Natural killer cell (primary cell): Measurements from ENCODE around the gene METTL16. TPM values are rescaled to one million over a fixed set of nuclear protein-coding genes. Genes with fewer than 3 reads are reported as not detected.

Experiments
- ATAC-seq, 3 donors: fragments of 150-1000 bp in 2 of 3; fragments of 200-7000 bp in 1 of 3; cut with Tn5 transposase; 1 replicate in 1 of 3; 2 replicates in 2 of 3; pipeline ENCODE4 v1.10.0; 2021; ENCODE audit warnings: mild to moderate bottlenecking in 2 of 3, moderate library complexity in 2 of 3
- DNase-seq, 2 donors: peaks; one replicate each; pipeline versions ENCODE4 v3.0.0 to v3.0.0-alpha.2; 2013 to 2021; ENCODE audit warnings: mixed read lengths in 1 of 2
- H3K27ac ChIP-seq: one replicate; pipeline ENCODE4 v1.5.1; 2013; ENCODE audit warnings: mild to moderate bottlenecking, low read length
- H3K27me3 ChIP-seq: one replicate; pipeline ENCODE4 v1.6.1; 2013; ENCODE audit warnings: low read length; ENCODE audit not compliant: control insufficient read depth, insufficient read depth
- H3K36me3 ChIP-seq: one replicate; pipeline ENCODE4 v1.6.1; 2013; ENCODE audit warnings: low read length; ENCODE audit not compliant: control insufficient read depth, insufficient read depth
- H3K4me1 ChIP-seq: one replicate; pipeline ENCODE4 v1.6.1; 2013; ENCODE audit warnings: low read length; ENCODE audit not compliant: control insufficient read depth, insufficient read depth
- H3K4me3 ChIP-seq: one replicate; pipeline ENCODE4 v1.5.1; 2013; ENCODE audit warnings: low read length
- H3K9me3 ChIP-seq: one replicate; pipeline ENCODE4 v1.6.1; 2013; ENCODE audit warnings: low read length; ENCODE audit not compliant: control insufficient read depth, insufficient read depth
- H3K27ac Mint-ChIP-seq, 2 donors: one replicate each; pipeline ENCODE4 v1.8.0; 2022; ENCODE audit warnings: mild to moderate bottlenecking in 2 of 2, mixed read lengths in 2 of 2, moderate library complexity in 1 of 2
- H3K27me3 Mint-ChIP-seq, 2 donors: one replicate each; pipeline ENCODE4 v1.8.0; 2022; ENCODE audit warnings: low read depth in 2 of 2, mixed read lengths in 2 of 2
- H3K36me3 Mint-ChIP-seq: one replicate; pipeline ENCODE4 v1.8.0; 2022; ENCODE audit warnings: mixed read lengths
- H3K4me1 Mint-ChIP-seq, 2 donors: one replicate each; pipeline ENCODE4 v1.8.0; 2022; ENCODE audit warnings: mixed read lengths in 2 of 2
- H3K4me3 Mint-ChIP-seq: one replicate; pipeline ENCODE4 v1.8.0; 2022; ENCODE audit warnings: mild to moderate bottlenecking, moderate library complexity, mixed read lengths
- H3K9me3 Mint-ChIP-seq, 2 donors: one replicate each; pipeline ENCODE4 v1.8.0; 2022; ENCODE audit warnings: mixed read lengths in 2 of 2
- WGBS: methylation state at CpG from one replicate; pipeline ENCODE4 v1.1.7; 2013; ENCODE audit warnings: missing lambda C conversion rate; ENCODE audit not compliant: insufficient coverage; 5-methylcytosine and 5-hydroxymethylcytosine counted together
- intact Hi-C: fragments of 100-400 bp; cut with micrococcal nuclease; formaldehyde crosslinking; loops from one replicate; pipeline ENCODE4 v1.14.2; 2022
- total RNA-seq, 4 donors: library from RNA; stranded (reverse); fragments of 120-200 nt in 1 of 4; gene quantifications; one replicate each; pipeline versions ENCODE4 v1.2.3 to v1.2.4, GENCODE V29; 2013 to 2022
- TF ChIP-seq, protein P1 (sequence below): fragments of 200-600 bp; IDR thresholded peaks from one replicate; pipeline ENCODE4 v1.8.0; 2022; ENCODE audit warnings: antibody characterized with exemption

The METTL16 gene
- total RNA-seq, 3 donors from 2014 or later (not counting 1 experiment from before 2014, with no cell fraction given), result 27.9 to 36.9 (median 32.0) TPM

GRCh38 chr17:2394775-2395201, 116.9 kb downstream of the METTL16 start:
- H3K27ac Mint-ChIP-seq, result peak overlapping the region; percentile 86 to 93
- no peaks in the 10 kb centered on the region for H3K36me3 Mint-ChIP-seq
- DNase-seq (no peak), ATAC-seq (no peak)
- 95% methylated on average over 16 of the region's 16 CpGs for WGBS
- Histone ChIP-seq H3K27ac (no peak overlapping the region), H3K9me3 (no peaks in the 10 kb centered on the region), H3K27me3 (no peaks in the 10 kb centered on the region), H3K36me3 (no peaks in the 10 kb centered on the region), H3K4me3 (no peak overlapping the region), H3K4me1 (peaks cover 74% of the 10 kb centered on the region)
- no peaks in the 10 kb centered on the region for H3K27me3 Mint-ChIP-seq
- TF ChIP-seq, protein P1, sequence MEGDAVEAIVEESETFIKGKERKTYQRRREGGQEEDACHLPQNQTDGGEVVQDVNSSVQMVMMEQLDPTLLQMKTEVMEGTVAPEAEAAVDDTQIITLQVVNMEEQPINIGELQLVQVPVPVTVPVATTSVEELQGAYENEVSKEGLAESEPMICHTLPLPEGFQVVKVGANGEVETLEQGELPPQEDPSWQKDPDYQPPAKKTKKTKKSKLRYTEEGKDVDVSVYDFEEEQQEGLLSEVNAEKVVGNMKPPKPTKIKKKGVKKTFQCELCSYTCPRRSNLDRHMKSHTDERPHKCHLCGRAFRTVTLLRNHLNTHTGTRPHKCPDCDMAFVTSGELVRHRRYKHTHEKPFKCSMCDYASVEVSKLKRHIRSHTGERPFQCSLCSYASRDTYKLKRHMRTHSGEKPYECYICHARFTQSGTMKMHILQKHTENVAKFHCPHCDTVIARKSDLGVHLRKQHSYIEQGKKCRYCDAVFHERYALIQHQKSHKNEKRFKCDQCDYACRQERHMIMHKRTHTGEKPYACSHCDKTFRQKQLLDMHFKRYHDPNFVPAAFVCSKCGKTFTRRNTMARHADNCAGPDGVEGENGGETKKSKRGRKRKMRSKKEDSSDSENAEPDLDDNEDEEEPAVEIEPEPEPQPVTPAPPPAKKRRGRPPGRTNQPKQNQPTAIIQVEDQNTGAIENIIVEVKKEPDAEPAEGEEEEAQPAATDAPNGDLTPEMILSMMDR, result no peak
- no peaks in the 10 kb centered on the region for H3K9me3 Mint-ChIP-seq
- peak overlapping the region; percentile 57 for H3K4me3 Mint-ChIP-seq
- H3K4me1 Mint-ChIP-seq, result peaks cover 30 to 53% of the 10 kb centered on the region in 2 donors
- intact Hi-C loops, result no loop called here

DNA sequence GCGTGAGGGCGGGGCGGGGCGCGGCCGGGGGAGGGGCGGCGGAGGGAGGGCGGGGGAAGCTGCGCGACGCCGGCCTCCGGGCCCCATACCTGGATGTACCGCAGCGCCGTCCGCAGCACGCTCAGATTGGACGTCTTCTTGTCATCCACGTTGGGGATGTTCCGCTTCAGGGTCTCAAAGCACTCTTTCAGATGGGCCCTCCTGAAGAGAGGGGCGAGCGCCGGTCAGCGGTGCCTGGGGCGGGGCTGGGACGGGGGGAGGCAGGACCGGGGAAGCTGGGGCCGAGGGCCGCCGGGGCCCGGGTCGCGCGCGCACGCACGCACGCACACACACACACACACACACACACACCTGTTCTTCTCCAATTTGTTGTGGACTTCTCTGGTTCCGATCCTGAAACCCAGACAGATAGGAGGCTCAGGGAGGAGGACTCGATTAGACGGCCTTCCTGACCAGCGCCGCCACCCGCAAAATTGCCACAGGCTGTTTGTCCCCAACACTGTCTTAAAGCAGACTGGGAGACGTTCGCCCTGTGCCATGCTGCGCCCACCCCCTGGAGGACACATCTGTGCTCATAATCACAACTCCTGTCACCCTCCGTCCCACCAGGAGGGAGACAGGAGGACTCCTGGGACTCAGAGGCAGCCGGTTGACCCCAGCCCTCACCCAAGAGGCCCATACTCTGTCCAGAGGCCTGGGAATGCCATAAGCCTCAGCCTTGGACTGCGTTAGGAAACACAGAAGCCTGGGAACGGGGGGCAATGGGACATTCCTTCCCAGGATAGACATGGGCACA, 117.5 kb downstream of the METTL16 start:
- no peaks in the 10 kb centered on the region for H3K27me3 Mint-ChIP-seq
- no peaks in the 10 kb centered on the region for H3K27me3 ChIP-seq
- H3K36me3 Mint-ChIP-seq, result no peaks in the 10 kb centered on the region
- H3K4me3 Mint-ChIP-seq, result peak overlapping the region; percentile 85
- ATAC-seq (no peak), DNase-seq (no peak)
- H3K4me1 Mint-ChIP-seq, result peaks cover 30 to 55% of the 10 kb centered on the region in 2 donors
- WGBS, result 24% methylated on average over 53 of the region's 53 CpGs
- H3K36me3 ChIP-seq, result no peaks in the 10 kb centered on the region
- intact Hi-C loops, result loop anchor here (1.0 kb wide), 1 partner anchor 7 kb away; the partner anchor contains the start of gene MNT
- no peaks in the 10 kb centered on the region for H3K9me3 Mint-ChIP-seq
- TF ChIP-seq, protein P1, result no peak
- no peak overlapping the region for H3K4me3 ChIP-seq
- H3K4me1 ChIP-seq, result peaks cover 72% of the 10 kb centered on the region
- H3K9me3 ChIP-seq, result no peaks in the 10 kb centered on the region
- H3K27ac Mint-ChIP-seq, result peak overlapping the region; percentile 86 to 93
- peak overlapping the region; percentile 32 for H3K27ac ChIP-seq

GRCh38 chr17:2393174-2393953, 118.3 kb downstream of the METTL16 start:
- Mint-ChIP-seq H3K27ac (peak overlapping the region; percentile 86 to 92), H3K36me3 (no peaks in the 10 kb centered on the region), H3K4me3 (peak overlapping the region; percentile 86), H3K27me3 (no peaks in the 10 kb centered on the region), H3K4me1 (peaks cover 26 to 55% of the 10 kb centered on the region in 2 donors), H3K9me3 (no peaks in the 10 kb centered on the region)
- DNase-seq (peak; percentile 86 to 97), ATAC-seq (peak; percentile 52 to 68 (median 59))
- intact Hi-C loops, result loop anchor here (1.0 kb wide), 1 partner anchor 8 kb away; the partner anchor contains the start of gene MNT
- Histone ChIP-seq H3K36me3 (no peaks in the 10 kb centered on the region), H3K27ac (peak overlapping the region; percentile 100), H3K9me3 (no peaks in the 10 kb centered on the region), H3K4me3 (peak overlapping the region; percentile 98), H3K4me1 (peaks cover 65% of the 10 kb centered on the region), H3K27me3 (no peaks in the 10 kb centered on the region)
- TF ChIP-seq, protein P1, result no peak
- WGBS, result under 1% methylated on average over 94 of the region's 99 CpGs
